ENCODE data around the gene SLC39A11. TPM values are rescaled to one million over a fixed set of nuclear protein-coding genes. Genes with fewer than 3 reads are reported as not detected.

Gene SLC39A11
- total RNA-seq, 1 experiment from 2014 or later, result 15.8 TPM

DNA sequence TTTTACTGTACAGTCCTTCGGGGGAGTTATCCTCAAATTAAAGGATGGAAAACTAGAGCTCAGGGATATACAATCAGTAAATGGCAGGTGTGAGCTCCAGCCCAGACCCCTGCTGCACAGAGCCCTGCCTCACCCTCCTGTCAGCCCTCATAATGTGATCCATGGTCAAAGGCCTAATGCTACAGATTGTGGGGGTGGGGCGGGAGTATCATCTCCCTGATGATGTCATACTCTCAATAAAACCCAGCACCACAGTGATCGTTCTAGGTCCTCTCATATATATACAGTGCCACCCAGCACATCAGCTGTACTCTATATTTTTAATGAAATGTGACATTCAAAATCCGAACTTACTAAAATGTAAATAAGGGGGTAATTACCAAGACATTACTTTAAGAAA lies 61.5 kb downstream of the SLC39A11 start:
- Histone ChIP-seq H3K27me3 (replicated peaks) (no peaks in the 10 kb centered on the region), H3K27ac (no peak overlapping the region), H3K4me1 (replicated peaks) (no peaks in the 10 kb centered on the region), H3K36me3 (no peaks in the 10 kb centered on the region), H3K4me3 (no peak overlapping the region), H3K9me3 (replicated peaks) (no peaks in the 10 kb centered on the region)
- DNase-seq (ENCODE audit: low read depth in 1 of 2, low spot score in 2 of 2), result no peak

- H3K9me3 ChIP-seq (replicated peaks), result no peaks in the 10 kb centered on the region
- DNase-seq (ENCODE audit: low read depth in 1 of 2, low spot score in 2 of 2), result no peak
- no peaks in the 10 kb centered on the region for H3K27me3 ChIP-seq (replicated peaks)
- H3K27ac ChIP-seq, result no peak overlapping the region
- H3K4me3 ChIP-seq, result no peak overlapping the region
- no peaks in the 10 kb centered on the region for H3K36me3 ChIP-seq
- H3K4me1 ChIP-seq (replicated peaks), result no peaks in the 10 kb centered on the region
Observed at GRCh38 chr17:73030501-73030921, 62.0 kb downstream of the SLC39A11 start.

DNA sequence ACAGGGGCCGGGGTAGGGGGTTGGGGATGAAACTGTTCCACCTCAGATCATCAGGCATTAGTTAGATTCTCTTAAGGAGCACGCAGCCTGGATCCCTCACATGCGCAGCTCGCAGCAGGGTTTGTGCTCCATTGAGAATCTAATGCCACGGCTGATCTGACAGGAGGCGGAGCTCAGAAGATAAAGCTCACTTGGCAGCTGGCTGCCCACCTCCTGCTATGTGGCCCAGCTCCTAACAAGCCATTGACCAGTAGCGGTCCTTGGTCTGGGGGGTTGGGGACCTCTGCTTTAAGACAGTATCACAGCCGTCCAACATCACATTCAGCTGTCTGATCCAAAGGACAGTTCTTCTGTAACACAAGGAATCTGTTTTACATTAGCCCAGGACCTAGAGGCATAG lies 62.5 kb downstream of the SLC39A11 start:
- Histone ChIP-seq H3K9me3 (replicated peaks) (peaks cover 2% of the 10 kb centered on the region; the same call in 1 of the 2 replicates), H3K27me3 (replicated peaks) (no peaks in the 10 kb centered on the region), H3K4me1 (replicated peaks) (no peaks in the 10 kb centered on the region), H3K36me3 (no peaks in the 10 kb centered on the region), H3K27ac (no peak overlapping the region), H3K4me3 (no peak overlapping the region)
- no peak for DNase-seq (ENCODE audit: low read depth in 1 of 2, low spot score in 2 of 2)

DNA sequence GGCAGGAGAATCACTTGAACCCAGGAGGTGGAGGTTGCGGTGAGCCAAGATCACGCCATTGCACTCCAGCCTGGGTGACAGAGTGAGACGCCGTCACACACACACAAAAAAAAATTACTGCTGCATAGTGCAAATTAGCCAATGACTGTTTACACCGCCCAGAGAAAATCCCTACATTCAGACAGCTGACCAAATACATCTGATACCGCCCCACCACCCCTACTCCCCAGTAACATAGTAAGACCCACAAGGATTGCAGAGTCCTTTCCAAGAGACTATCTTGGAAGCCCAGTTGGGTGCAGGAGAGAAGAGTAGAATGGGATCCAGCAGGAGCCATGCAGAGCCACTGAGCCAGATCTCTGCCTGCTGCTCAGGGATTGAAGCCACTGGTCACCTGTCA lies 63.5 kb downstream of the SLC39A11 start:
- Histone ChIP-seq H3K9me3 (replicated peaks) (peaks cover 3% of the 10 kb centered on the region; the same call in 1 of the 2 replicates), H3K27me3 (replicated peaks) (no peaks in the 10 kb centered on the region), H3K27ac (no peak overlapping the region), H3K4me1 (replicated peaks) (no peaks in the 10 kb centered on the region), H3K36me3 (no peaks in the 10 kb centered on the region), H3K4me3 (no peak overlapping the region)
- DNase-seq (ENCODE audit: low read depth in 1 of 2, low spot score in 2 of 2), result no peak

GRCh38 chr17:73028299-73028755 lies 64.2 kb downstream of the SLC39A11 start:
- DNase-seq (ENCODE audit: low read depth in 1 of 2, low spot score in 2 of 2), result no peak
- Histone ChIP-seq H3K36me3 (no peaks in the 10 kb centered on the region), H3K4me3 (no peak overlapping the region), H3K9me3 (replicated peaks) (peaks cover 7% of the 10 kb centered on the region; the same call in 1 of the 2 replicates), H3K27me3 (replicated peaks) (no peaks in the 10 kb centered on the region), H3K4me1 (replicated peaks) (no peaks in the 10 kb centered on the region), H3K27ac (no peak overlapping the region)

DNA sequence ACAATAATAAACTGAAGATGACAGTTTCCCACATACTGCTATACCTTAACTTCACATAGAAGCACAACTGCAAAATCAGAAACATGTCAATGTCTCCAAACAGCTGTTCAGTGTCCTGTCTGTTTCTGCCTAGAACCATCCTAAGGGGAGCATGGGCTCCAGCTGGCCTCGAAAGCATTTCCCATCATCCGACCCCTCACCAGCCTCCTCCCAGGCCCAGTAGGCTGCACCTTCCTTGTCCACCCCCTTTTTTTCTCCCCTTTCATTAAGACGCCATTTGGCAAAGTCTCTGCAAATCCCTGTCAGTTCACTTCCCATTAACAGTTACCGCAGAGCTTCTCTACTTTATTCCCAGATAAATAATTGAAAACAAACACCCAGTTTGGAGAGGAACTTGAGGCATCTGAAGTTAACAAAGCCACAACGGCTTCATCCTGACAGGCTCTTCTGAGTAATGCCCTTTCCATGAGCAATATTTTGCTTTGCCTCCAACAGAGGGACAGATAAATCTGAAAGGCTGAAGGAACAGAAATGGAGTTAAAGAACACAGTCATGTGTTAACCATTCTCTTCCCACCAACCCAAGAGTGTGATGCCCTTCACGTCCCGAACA lies 65.3 kb downstream of the SLC39A11 start:
- no peaks in the 10 kb centered on the region for H3K27me3 ChIP-seq (replicated peaks)
- peaks cover 8% of the 10 kb centered on the region; the same call in 1 of the 2 replicates for H3K9me3 ChIP-seq (replicated peaks)
- H3K4me3 ChIP-seq, result no peak overlapping the region
- no peak overlapping the region for H3K27ac ChIP-seq
- no peaks in the 10 kb centered on the region for H3K4me1 ChIP-seq (replicated peaks)
- H3K36me3 ChIP-seq, result no peaks in the 10 kb centered on the region
- no peak for DNase-seq (ENCODE audit: low read depth in 1 of 2, low spot score in 2 of 2)

GRCh38 chr17:73025041-73025560 lies 67.4 kb downstream of the SLC39A11 start:
- Histone ChIP-seq H3K36me3 (no peaks in the 10 kb centered on the region), H3K27ac (no peak overlapping the region), H3K27me3 (replicated peaks) (no peaks in the 10 kb centered on the region), H3K4me1 (replicated peaks) (no peaks in the 10 kb centered on the region), H3K4me3 (no peak overlapping the region), H3K9me3 (replicated peaks) (peaks cover 8% of the 10 kb centered on the region; the same call in 1 of the 2 replicates)
- DNase-seq (ENCODE audit: low read depth in 1 of 2, low spot score in 2 of 2), result no peak

DNA sequence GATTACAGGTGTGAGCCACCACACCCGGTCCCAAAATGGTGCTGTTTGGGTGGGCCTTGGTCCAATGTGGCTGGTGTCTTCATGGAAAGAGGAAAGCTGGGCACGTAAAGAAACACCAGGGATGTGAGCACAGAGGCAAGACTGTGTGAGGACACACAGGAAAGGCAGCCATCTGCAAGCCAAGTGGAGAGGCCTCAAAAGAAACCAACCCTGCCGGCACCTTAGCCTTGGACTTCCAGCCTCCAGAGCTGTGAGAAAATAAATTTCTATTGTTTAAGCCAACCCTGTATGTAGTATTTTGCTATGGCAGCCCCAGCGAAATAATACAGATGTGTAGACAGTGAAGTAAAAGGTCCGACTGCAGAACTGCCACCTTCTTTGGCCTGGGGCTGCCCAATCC lies 68.7 kb downstream of the SLC39A11 start:
- no peaks in the 10 kb centered on the region for H3K4me1 ChIP-seq (replicated peaks)
- no peak overlapping the region for H3K4me3 ChIP-seq
- H3K36me3 ChIP-seq, result no peaks in the 10 kb centered on the region
- H3K27ac ChIP-seq, result no peak overlapping the region
- DNase-seq (ENCODE audit: low read depth in 1 of 2, low spot score in 2 of 2), result no peak
- H3K27me3 ChIP-seq (replicated peaks), result no peaks in the 10 kb centered on the region
- H3K9me3 ChIP-seq (replicated peaks), result peaks cover 8% of the 10 kb centered on the region

DNA sequence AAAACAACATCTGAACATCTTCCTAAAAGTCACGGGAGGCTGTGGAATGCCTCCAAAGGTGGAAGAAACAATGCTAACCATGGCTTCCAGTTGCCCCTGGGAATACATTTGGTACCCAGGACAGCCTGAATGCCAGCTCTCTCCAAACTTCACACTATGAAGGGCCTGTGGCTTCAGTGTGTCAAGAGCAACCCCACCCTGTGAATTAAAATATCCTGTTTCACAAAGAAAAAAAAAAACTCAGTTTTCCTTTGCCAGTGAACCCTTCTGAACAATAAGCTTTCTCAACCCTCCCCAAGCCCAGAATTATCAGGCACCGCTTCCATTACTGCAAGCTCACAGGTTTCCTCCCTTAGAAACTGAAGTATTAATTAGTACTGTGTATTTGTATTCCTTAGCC lies 69.8 kb downstream of the SLC39A11 start:
- H3K27me3 ChIP-seq (replicated peaks), result no peaks in the 10 kb centered on the region
- no peaks in the 10 kb centered on the region for H3K36me3 ChIP-seq
- no peak for DNase-seq (ENCODE audit: low read depth in 1 of 2, low spot score in 2 of 2)
- H3K4me1 ChIP-seq (replicated peaks), result peaks cover 4% of the 10 kb centered on the region
- peaks cover 8% of the 10 kb centered on the region for H3K9me3 ChIP-seq (replicated peaks)
- no peak overlapping the region for H3K4me3 ChIP-seq
- H3K27ac ChIP-seq, result no peak overlapping the region

GRCh38 chr17:73021771-73022170 lies 70.7 kb downstream of the SLC39A11 start:
- Histone ChIP-seq H3K4me3 (no peak overlapping the region), H3K9me3 (replicated peaks) (peaks cover 8% of the 10 kb centered on the region), H3K27ac (no peak overlapping the region), H3K36me3 (no peaks in the 10 kb centered on the region), H3K27me3 (replicated peaks) (no peaks in the 10 kb centered on the region), H3K4me1 (replicated peaks) (peaks cover 4% of the 10 kb centered on the region)
- no peak for DNase-seq (ENCODE audit: low read depth in 1 of 2, low spot score in 2 of 2)

- DNase-seq (ENCODE audit: low read depth in 1 of 2, low spot score in 2 of 2), result no peak
Observed at GRCh38 chr17:73020110-73020509, 72.4 kb downstream of the SLC39A11 start.

DNA sequence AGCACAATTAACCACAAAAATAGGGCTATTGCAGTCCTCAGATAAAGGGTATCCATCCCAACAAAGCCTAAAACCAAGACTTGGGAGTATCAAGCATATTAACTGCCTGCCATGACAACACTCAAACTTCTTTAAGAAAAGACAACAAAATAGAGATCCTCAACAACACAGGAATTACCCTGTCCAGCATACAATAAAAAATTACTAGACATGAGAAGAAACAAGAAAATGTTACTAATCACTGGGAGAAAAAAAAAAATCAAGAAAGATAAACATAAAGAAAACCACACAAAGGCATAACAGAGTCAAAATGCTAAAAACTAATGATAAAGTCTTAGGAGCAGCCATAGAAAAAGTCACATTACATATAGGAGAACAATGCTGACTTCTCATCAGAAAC lies 73.9 kb downstream of the SLC39A11 start:
- Histone ChIP-seq H3K27me3 (replicated peaks) (no peaks in the 10 kb centered on the region), H3K27ac (no peak overlapping the region), H3K36me3 (no peaks in the 10 kb centered on the region), H3K4me3 (no peak overlapping the region), H3K9me3 (replicated peaks) (peaks cover 3% of the 10 kb centered on the region), H3K4me1 (replicated peaks) (peaks cover 4% of the 10 kb centered on the region)
- no peak for DNase-seq (ENCODE audit: low read depth in 1 of 2, low spot score in 2 of 2)

More at GRCh38 chr17:73020110-73020509, 72.4 kb downstream of the SLC39A11 start:
- Histone ChIP-seq H3K9me3 (replicated peaks) (peaks cover 7% of the 10 kb centered on the region), H3K27me3 (replicated peaks) (no peaks in the 10 kb centered on the region), H3K27ac (no peak overlapping the region), H3K4me3 (no peak overlapping the region), H3K4me1 (replicated peaks) (peaks cover 4% of the 10 kb centered on the region), H3K36me3 (no peaks in the 10 kb centered on the region)

DNA sequence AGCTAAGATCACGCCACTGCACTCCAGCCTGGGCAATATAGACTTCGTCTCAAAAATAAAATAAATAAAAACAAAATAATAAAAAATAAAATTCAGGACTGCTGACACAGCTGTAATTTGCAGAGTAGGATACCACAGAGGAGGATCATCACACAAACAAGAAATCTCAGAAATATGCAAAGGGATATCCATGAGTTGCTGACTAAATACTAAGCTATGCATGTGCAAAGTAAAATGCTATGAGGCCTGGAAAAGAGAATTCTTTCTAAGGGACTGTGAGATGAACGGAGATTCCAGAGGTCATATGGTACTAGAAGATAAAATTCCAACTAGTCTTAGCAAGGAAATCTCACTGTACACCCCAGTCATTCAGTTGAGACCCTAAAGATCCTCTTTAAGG lies 74.8 kb downstream of the SLC39A11 start:
- no peaks in the 10 kb centered on the region; the same call in 1 of the 2 replicates for H3K9me3 ChIP-seq (replicated peaks)
- no peaks in the 10 kb centered on the region for H3K27me3 ChIP-seq (replicated peaks)
- H3K4me1 ChIP-seq (replicated peaks), result peaks cover 4% of the 10 kb centered on the region
- peak overlapping the region; percentile 45 for H3K27ac ChIP-seq
- H3K4me3 ChIP-seq, result no peak overlapping the region
- peak in 1 of 2 experiments; percentile 31 for DNase-seq (ENCODE audit: low read depth in 1 of 2, low spot score in 2 of 2)
- no peaks in the 10 kb centered on the region for H3K36me3 ChIP-seq

DNA sequence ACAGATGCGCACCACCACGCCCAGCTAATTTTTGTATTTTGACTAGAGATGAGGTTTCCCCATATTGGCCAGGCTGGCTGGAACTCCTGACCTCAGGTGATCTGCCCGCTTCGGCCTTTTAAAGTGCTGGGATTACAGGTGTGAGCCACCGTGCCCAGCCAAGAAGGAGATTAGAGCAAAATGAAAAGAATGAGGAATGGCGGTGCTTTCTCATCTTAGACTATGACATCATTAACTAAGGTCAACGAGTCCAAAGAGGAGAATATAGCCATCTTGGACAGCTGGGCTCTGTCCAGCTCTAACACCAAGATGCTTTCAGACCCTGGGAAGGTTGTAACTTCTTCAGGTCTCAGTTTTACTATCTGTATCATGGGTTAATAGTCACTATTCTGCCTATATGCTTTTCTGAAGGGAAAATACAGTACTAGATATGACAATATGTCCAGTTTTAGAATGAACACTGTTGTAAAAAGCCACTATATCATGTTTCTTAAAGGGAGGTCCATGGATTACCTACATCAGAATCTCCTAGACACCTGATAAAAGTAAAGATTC lies 76.7 kb downstream of the SLC39A11 start:
- no peak for DNase-seq (ENCODE audit: low read depth in 1 of 2, low spot score in 2 of 2)
- no peaks in the 10 kb centered on the region for H3K36me3 ChIP-seq
- no peaks in the 10 kb centered on the region; the same call in 1 of the 2 replicates for H3K9me3 ChIP-seq (replicated peaks)
- H3K27ac ChIP-seq, result no peak overlapping the region
- no peaks in the 10 kb centered on the region for H3K27me3 ChIP-seq (replicated peaks)
- H3K4me1 ChIP-seq (replicated peaks), result peaks cover 4% of the 10 kb centered on the region
- H3K4me3 ChIP-seq, result no peak overlapping the region
